ENCODE results near the gene EVC2. TPM values are rescaled to one million over a fixed set of nuclear protein-coding genes. Genes with fewer than 3 reads are reported as not detected.

EVC2 gene
- total RNA-seq, 2 donors from 2014 or later = 9.7 to 11.7 TPM

- no peaks in the 10 kb centered on the region for H3K4me1 ChIP-seq (ENCODE audit: control insufficient read depth, insufficient read depth, low read length)
- peak overlapping the region; percentile 51 for H3K27ac ChIP-seq (ENCODE audit: low read depth, low read length)
- peaks cover 10% of the 10 kb centered on the region for H3K36me3 Mint-ChIP-seq (ENCODE audit: low read depth)
- 90 to 92% methylated on average over 5 of the region's 5 CpGs for WGBS, 2 experiments (ENCODE audit: insufficient coverage in 1 of 2, insufficient read length in 1 of 2)
- TF ChIP-seq, protein P1, sequence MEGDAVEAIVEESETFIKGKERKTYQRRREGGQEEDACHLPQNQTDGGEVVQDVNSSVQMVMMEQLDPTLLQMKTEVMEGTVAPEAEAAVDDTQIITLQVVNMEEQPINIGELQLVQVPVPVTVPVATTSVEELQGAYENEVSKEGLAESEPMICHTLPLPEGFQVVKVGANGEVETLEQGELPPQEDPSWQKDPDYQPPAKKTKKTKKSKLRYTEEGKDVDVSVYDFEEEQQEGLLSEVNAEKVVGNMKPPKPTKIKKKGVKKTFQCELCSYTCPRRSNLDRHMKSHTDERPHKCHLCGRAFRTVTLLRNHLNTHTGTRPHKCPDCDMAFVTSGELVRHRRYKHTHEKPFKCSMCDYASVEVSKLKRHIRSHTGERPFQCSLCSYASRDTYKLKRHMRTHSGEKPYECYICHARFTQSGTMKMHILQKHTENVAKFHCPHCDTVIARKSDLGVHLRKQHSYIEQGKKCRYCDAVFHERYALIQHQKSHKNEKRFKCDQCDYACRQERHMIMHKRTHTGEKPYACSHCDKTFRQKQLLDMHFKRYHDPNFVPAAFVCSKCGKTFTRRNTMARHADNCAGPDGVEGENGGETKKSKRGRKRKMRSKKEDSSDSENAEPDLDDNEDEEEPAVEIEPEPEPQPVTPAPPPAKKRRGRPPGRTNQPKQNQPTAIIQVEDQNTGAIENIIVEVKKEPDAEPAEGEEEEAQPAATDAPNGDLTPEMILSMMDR (conservative IDR thresholded peaks at IDR 0.05) = no peak
- no peak overlapping the region for H3K9ac ChIP-seq (ENCODE audit: extremely low read depth, low read length, poor library complexity, severe bottlenecking)
- H3K27me3 Mint-ChIP-seq (ENCODE audit: insufficient read depth) = no peaks in the 10 kb centered on the region
- H3K27me3 ChIP-seq (ENCODE audit: control insufficient read depth, insufficient read depth, low read length, poor library complexity, severe bottlenecking) = no peaks in the 10 kb centered on the region
- no peaks in the 10 kb centered on the region for H3K4me1 Mint-ChIP-seq
- no peak overlapping the region for H3K4me3 ChIP-seq (ENCODE audit: low read length)
- H3K9me3 ChIP-seq (ENCODE audit: control insufficient read depth, low read length) = no peaks in the 10 kb centered on the region
- no peak overlapping the region for H3K4me3 Mint-ChIP-seq
- no peaks in the 10 kb centered on the region for H3K36me3 ChIP-seq (ENCODE audit: control insufficient read depth, insufficient read depth, low read length)
- H3K27ac Mint-ChIP-seq = no peak overlapping the region
- no peak for DNase-seq
- H3K9me3 Mint-ChIP-seq = peaks cover 16% of the 10 kb centered on the region
Observed at GRCh38 chr4:5524446-5525299, 183.7 kb downstream of the EVC2 start.

DNA sequence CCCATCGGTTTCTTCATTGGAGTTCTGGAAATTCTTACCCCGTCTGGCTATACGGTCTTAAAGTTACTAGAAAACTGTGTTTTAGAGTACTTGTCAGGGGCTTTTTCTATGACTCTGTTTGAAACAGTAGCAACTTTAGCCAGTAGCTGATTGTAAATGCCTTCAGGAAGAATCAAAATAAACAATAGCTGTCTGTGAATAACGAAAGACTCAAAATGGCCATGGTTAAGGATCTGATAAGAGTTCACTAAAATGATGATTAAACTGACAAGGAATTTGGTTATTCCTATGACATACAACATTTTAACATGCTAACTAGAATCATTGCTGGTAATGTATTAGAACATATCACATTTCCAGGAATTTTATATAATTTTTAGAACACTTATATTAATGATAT lies 191.0 kb downstream of the EVC2 start:
- Mint-ChIP-seq H3K27ac (no peak overlapping the region), H3K9me3 (peaks cover 62% of the 10 kb centered on the region), H3K4me1 (no peaks in the 10 kb centered on the region), H3K27me3 (ENCODE audit: insufficient read depth) (no peaks in the 10 kb centered on the region), H3K36me3 (ENCODE audit: low read depth) (peaks cover 21% of the 10 kb centered on the region), H3K4me3 (no peak overlapping the region)
- Histone ChIP-seq H3K27me3 (ENCODE audit: control insufficient read depth, insufficient read depth, low read length, poor library complexity, severe bottlenecking) (no peaks in the 10 kb centered on the region), H3K9ac (ENCODE audit: extremely low read depth, low read length, poor library complexity, severe bottlenecking) (no peak overlapping the region), H3K4me3 (ENCODE audit: low read length) (no peak overlapping the region), H3K4me1 (ENCODE audit: control insufficient read depth, insufficient read depth, low read length) (no peaks in the 10 kb centered on the region), H3K27ac (ENCODE audit: low read depth, low read length) (no peak overlapping the region), H3K9me3 (ENCODE audit: control insufficient read depth, low read length) (no peaks in the 10 kb centered on the region), H3K36me3 (ENCODE audit: control insufficient read depth, insufficient read depth, low read length) (no peaks in the 10 kb centered on the region)
- TF ChIP-seq, protein P1 (conservative IDR thresholded peaks at IDR 0.05) = no peak
- DNase-seq = no peak
- 91 to 100% methylated on average over 2 to 4 of the region's 4 CpGs for WGBS, 2 experiments (ENCODE audit: insufficient coverage in 1 of 2, insufficient read length in 1 of 2)

DNA sequence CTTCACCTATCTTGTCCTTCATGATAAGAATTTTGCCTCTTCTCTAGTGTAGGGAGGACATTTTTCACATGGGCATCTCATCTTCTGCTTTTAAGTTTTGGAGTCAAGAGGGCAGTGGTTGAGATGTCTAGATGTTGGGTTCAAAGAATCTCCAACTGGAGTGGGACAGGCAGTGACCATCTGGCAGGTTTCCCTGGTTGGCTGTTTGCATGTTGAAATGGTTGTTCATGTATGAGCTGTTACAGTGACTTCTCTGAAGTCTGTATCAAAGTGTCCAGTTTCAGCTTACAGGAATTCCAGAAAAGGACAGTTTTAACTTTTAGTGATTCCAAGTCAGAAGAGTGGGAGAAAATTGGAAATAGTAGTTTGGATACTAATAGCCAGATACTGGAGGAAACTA lies 192.7 kb downstream of the EVC2 start:
- no peaks in the 10 kb centered on the region for H3K9me3 ChIP-seq (ENCODE audit: control insufficient read depth, low read length)
- no peak overlapping the region for H3K27ac ChIP-seq (ENCODE audit: low read depth, low read length)
- no peak for DNase-seq
- no peak overlapping the region for H3K4me3 ChIP-seq (ENCODE audit: low read length)
- peaks cover 26% of the 10 kb centered on the region for H3K36me3 Mint-ChIP-seq (ENCODE audit: low read depth)
- H3K27me3 ChIP-seq (ENCODE audit: control insufficient read depth, insufficient read depth, low read length, poor library complexity, severe bottlenecking) = no peaks in the 10 kb centered on the region
- TF ChIP-seq, protein P1 (conservative IDR thresholded peaks at IDR 0.05) = no peak
- no peak overlapping the region for H3K27ac Mint-ChIP-seq
- no peaks in the 10 kb centered on the region for H3K36me3 ChIP-seq (ENCODE audit: control insufficient read depth, insufficient read depth, low read length)
- no peak overlapping the region for H3K4me3 Mint-ChIP-seq
- H3K27me3 Mint-ChIP-seq (ENCODE audit: insufficient read depth) = no peaks in the 10 kb centered on the region
- no peaks in the 10 kb centered on the region for H3K4me1 ChIP-seq (ENCODE audit: control insufficient read depth, insufficient read depth, low read length)
- no peaks in the 10 kb centered on the region for H3K4me1 Mint-ChIP-seq
- H3K9me3 Mint-ChIP-seq = peaks cover 63% of the 10 kb centered on the region
- no peak overlapping the region for H3K9ac ChIP-seq (ENCODE audit: extremely low read depth, low read length, poor library complexity, severe bottlenecking)

Other genes starting within 250 kb of the EVC2 start
- 10 to 100 TPM; 25.5 to 29.0 TPM for gene EVC, start 2.6 kb upstream of the EVC2 start, total RNA-seq
- 10 to 100 TPM; 40.0 to 64.9 TPM for gene CRMP1, start 184.5 kb upstream of the EVC2 start, total RNA-seq